Measurements from ENCODE around the gene RPIA. TPM values are rescaled to one million over a fixed set of nuclear protein-coding genes. Genes with fewer than 3 reads are reported as not detected.

Gene RPIA
- total RNA-seq, 4 donors from 2014 or later, result 6.5 to 17.6 (median 11.0) TPM

DNA sequence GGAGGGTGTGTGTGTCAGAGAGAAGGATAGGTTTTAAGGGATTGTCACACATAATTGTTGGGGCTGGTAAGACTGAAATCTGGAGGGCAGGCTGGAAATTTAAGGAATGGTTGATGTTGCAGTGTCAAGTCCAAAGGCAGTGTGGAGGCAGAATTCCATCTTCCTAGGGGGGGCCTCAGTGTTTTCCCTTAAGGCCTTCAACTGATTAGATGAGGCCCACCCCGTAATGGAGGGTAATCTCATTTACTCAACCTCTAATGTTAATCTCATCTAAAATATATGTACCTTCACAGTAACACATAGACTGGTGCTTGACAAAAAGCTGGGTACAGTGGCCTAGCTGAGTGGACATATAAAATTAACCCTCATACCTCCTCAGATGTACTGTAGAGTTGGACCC, 30.9 kb upstream of the RPIA start:
- H3K4me3 ChIP-seq, result no peak overlapping the region
- no peak for DNase-seq
- H3K27me3 ChIP-seq, result no peaks in the 10 kb centered on the region
- no peak overlapping the region for H3K27ac ChIP-seq
- TF ChIP-seq POLR2A (IDR thresholded peaks at IDR 0.05), result no peak
- TF ChIP-seq, protein P1, sequence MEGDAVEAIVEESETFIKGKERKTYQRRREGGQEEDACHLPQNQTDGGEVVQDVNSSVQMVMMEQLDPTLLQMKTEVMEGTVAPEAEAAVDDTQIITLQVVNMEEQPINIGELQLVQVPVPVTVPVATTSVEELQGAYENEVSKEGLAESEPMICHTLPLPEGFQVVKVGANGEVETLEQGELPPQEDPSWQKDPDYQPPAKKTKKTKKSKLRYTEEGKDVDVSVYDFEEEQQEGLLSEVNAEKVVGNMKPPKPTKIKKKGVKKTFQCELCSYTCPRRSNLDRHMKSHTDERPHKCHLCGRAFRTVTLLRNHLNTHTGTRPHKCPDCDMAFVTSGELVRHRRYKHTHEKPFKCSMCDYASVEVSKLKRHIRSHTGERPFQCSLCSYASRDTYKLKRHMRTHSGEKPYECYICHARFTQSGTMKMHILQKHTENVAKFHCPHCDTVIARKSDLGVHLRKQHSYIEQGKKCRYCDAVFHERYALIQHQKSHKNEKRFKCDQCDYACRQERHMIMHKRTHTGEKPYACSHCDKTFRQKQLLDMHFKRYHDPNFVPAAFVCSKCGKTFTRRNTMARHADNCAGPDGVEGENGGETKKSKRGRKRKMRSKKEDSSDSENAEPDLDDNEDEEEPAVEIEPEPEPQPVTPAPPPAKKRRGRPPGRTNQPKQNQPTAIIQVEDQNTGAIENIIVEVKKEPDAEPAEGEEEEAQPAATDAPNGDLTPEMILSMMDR (IDR thresholded peaks at IDR 0.05), result no peak
- H3K4me1 ChIP-seq, result peaks cover 0 to 20% (median 10%) of the 10 kb centered on the region in 3 donors
- WGBS, 2 donors, result 91 to 100% methylated on average over 1 of the region's 1 CpG
- intact Hi-C loops (cut with DNase I), result no loop called here
- H3K9me3 ChIP-seq, result no peaks in the 10 kb centered on the region
- H3K36me3 ChIP-seq, result no peaks in the 10 kb centered on the region

DNA sequence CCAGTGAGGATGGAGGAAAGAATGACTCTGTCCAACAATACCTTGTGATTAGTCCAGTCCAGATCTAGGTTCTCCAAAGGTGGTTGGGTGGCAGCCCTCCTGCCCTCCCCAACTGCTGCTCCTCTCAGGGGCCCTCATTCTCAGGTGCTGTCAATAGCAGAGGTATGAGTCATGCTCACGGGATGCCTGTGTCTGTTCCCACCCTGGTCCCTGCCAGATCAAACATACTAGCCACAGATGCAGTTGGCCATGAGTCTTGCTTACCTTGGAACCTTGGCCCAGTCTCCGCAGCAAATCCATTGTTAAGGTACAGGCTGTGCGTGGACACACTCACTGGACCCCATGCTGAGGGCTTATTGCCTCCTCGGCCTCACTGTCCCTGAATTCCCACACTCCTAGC, 24.9 kb upstream of the RPIA start:
- Histone ChIP-seq H3K4me3 (no peak overlapping the region), H3K27me3 (no peaks in the 10 kb centered on the region), H3K36me3 (no peaks in the 10 kb centered on the region), H3K27ac (no peak overlapping the region), H3K9me3 (no peaks in the 10 kb centered on the region), H3K4me1 (peaks cover 0 to 5% (median 0%) of the 10 kb centered on the region in 3 donors)
- WGBS, 2 donors, result 68 to 88% methylated on average over 3 to 4 of the region's 4 CpGs
- DNase-seq, result no peak
- TF ChIP-seq POLR2A (IDR thresholded peaks at IDR 0.05), result no peak
- TF ChIP-seq, protein P1 (IDR thresholded peaks at IDR 0.05), result no peak
- intact Hi-C loops (cut with DNase I), result loop anchor here (5.0 kb wide), 1 partner anchor 74 kb away; no protein-coding TSS in a partner anchor

DNA sequence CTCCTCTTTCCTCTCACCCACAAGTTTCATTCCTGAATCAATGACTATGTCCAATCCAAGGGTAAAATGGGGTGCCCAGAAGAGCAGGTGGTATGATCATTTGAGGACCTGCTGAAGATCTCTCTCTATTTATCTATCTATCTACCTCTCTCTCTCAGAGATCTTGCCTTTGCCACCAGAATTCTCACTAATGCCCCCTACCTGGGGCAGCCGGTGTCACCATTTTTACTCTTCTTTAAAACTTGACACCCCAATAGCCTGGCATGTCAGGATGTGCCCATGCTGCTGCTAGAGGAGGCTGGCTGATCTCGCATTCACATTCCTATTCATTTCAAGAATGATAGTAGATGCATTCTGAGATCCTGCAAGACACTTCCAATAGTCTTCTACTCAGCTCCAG, 24.3 kb upstream of the RPIA start:
- Histone ChIP-seq H3K4me1 (peaks cover 0 to 5% (median 0%) of the 10 kb centered on the region in 3 donors), H3K27me3 (no peaks in the 10 kb centered on the region), H3K9me3 (no peaks in the 10 kb centered on the region), H3K36me3 (no peaks in the 10 kb centered on the region), H3K4me3 (no peak overlapping the region), H3K27ac (no peak overlapping the region)
- 81 to 90% methylated on average over 2 of the region's 2 CpGs for WGBS, 2 donors
- intact Hi-C loops (cut with DNase I), result loop anchor here (5.0 kb wide), 1 partner anchor 75 kb away; no protein-coding TSS in a partner anchor
- TF ChIP-seq POLR2A (IDR thresholded peaks at IDR 0.05), result no peak
- TF ChIP-seq, protein P1 (IDR thresholded peaks at IDR 0.05), result no peak
- DNase-seq, result no peak

DNA sequence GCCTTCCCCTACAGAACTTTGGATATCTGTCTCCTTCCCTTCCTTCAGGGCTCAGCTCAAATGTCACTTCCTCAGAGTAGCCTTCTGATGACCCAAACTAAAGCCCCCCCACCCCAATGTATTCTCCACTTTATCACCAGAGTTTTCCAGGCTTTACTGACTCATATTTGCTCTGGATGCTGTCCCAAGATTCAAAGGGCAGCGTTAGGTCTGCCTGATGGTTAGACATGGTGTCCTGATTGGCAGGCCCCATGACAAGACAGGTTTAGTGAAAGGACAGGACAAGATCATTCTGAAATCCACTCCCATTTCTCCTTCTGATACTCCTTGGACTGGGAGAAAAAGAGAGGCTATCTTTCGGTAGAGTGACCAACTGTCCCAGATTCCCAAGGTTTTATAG, 22.6 kb upstream of the RPIA start:
- Histone ChIP-seq H3K4me1 (peaks cover 0 to 5% (median 0%) of the 10 kb centered on the region in 3 donors), H3K27ac (no peak overlapping the region), H3K27me3 (no peaks in the 10 kb centered on the region), H3K9me3 (no peaks in the 10 kb centered on the region), H3K4me3 (no peak overlapping the region), H3K36me3 (no peaks in the 10 kb centered on the region)
- WGBS, 2 donors, result 70 to 100% methylated on average over 1 to 2 of the region's 2 CpGs
- intact Hi-C loops (cut with DNase I), result loop anchor here (5.0 kb wide), 1 partner anchor 77 kb away; no protein-coding TSS in a partner anchor
- TF ChIP-seq POLR2A (IDR thresholded peaks at IDR 0.05), result no peak
- TF ChIP-seq, protein P1 (IDR thresholded peaks at IDR 0.05), result no peak
- no peak for DNase-seq

DNA sequence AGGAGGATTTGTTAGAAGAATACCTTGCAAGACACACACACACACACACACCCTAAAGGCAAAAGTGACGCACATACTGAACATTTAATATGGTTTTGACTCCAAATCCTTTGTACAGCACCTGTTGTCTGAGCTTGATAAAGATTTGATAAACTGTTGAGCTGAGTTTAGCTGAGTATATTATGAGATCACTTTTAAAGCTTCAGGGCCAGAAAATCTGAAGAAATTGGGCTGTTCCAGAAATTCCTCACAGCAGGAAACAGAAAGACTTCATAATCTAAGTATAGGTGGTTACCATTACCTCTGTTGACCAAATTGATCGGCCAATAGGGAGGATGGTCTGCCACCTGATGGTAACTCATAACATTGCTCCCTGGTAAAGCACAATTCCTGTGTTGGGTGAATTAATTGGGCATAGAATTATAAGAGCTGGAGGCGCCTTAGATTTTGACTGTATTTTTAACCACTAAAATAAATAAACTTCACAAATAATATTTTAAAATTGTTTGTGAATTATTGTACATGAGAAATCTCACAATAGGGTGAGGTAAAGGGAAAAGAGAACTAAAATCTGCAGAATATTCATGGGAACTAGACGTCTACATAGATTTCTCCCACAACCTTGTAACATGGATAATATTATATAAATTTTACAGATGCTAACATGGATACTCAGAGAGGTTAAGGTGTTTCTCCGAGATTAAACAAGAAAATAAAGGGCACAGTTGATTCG, 21.8 kb upstream of the RPIA start:
- H3K27ac ChIP-seq, result peak overlapping the region in 1 of 4 donors; percentile 26
- TF ChIP-seq POLR2A (IDR thresholded peaks at IDR 0.05), result no peak
- TF ChIP-seq, protein P1 (IDR thresholded peaks at IDR 0.05), result peak; percentile 47 to 76 (median 64)
- no peaks in the 10 kb centered on the region for H3K9me3 ChIP-seq
- H3K27me3 ChIP-seq, result no peaks in the 10 kb centered on the region
- no peak overlapping the region for H3K4me3 ChIP-seq
- H3K4me1 ChIP-seq, result peaks cover 0 to 5% (median 0%) of the 10 kb centered on the region in 3 donors
- no peaks in the 10 kb centered on the region for H3K36me3 ChIP-seq
- WGBS, 2 donors, result 50 to 63% methylated on average over 6 of the region's 6 CpGs
- no peak for DNase-seq
- intact Hi-C loops (cut with DNase I), result loop anchor here (5.0 kb wide), 1 partner anchor 77 kb away; no protein-coding TSS in a partner anchor
